Bronchial smooth muscle cell (primary cell): Measurements from ENCODE around the gene MYORG. TPM values are rescaled to one million over a fixed set of nuclear protein-coding genes. Genes with fewer than 3 reads are reported as not detected.

Experiments
- total RNA-seq: library from RNA; depleted of rRNA; stranded (reverse); fragments of >200 nt; gene quantifications from 2 replicates; pipeline ENCODE4 v1.2.1, GENCODE V29; 2014

Gene MYORG
- total RNA-seq, result 0.43 and 0.63 TPM in 2 replicates

DNA sequence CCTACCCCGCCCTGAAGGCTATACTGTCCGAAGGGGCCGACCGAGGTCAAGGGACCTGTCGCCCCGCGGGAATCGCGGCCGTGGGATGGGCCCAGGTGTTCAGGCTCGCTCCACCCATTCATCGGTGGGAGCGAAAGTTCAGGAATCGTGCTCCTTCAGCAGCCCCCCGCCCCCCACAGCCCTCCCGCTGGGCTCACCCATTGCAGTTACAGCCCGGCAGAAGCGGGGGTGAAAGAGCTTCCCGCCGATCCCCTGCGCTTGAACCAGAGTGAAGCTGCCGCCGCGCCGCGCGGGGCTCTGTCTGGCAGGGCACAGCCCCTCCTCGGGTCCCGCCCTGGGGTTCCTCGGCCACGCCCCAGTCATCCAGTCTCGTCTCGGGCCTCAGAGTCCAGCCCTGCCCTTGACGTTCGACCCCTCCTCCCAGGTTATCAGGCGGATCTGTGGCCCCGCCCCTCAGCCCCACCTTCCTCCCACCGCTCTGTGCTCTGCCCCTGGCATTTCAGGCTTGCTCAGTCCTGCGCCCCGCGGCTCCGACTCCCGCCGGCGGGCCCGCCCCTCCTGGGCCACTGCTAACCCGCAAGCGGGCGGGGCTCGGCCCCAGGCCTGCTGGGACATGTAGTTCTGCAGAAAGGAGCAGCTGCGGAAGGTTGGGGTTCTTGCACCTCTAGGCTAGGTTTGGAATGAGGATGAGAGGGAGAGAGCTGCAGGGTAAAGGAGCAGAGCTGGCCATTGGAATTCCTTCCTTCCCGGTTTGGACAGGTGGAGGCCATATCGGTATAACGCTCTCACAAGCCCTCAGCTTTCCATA is at the start of gene MYORG:
TSS of gene MYORG (minus strand) at position 303 of the 808 bp plus-strand sequence. CDS start 3,955 bp downstream, outside the sequence.

DNA sequence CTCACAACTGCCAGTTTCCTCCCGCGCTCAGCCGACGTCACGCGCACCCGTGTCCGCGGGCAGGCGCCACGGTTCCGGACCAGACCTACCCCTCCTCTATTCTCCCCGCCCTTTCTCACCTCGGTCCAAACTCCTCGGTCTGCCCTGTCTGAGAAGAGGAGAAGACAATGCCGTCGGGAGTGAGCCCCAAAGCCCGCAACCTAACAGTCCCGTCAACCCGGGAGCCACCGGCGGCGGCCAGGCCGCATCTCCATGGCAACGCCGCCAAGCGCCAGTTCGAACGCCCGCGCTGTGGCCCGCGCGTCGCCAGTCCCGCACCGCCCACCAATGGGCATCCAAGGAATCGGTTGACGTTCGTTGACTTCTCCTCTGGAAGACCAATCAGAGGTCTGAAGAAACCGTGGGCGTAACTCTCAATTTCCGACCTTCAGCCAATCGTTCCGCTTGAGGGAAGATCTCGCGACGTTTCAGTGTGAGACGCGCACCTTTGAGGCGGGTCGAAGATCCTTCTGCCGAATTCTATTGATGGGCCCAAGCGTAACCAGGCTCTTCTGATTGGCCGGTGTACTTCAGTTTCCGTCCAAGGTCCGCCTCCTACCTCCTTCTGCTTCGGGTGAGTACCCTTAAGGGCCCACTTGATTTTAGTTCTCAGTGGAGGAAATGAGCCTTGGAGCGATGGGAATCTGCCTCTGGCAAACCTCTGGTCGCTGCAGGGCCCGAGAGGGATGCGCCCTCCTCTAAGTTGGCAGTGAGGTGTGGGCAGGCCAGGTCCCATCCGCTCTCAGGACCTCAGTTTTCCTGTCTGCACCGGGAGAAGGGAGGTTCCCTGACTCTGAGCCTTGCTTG is 47.5 kb downstream of the MYORG start, which contains the start of the genes KIF24 and NUDT2:
TSS of gene KIF24 (minus strand) at position 282 of the 846 bp plus-strand sequence. CDS start 17,922 bp downstream, outside the sequence.
TSS of gene NUDT2 (plus strand) at position 583 of the 846 bp plus-strand sequence. CDS start 9,471 bp downstream, outside the sequence.

Other genes starting within 250 kb of the MYORG start
- gene UBAP1, start 197.9 kb downstream of the MYORG start, total RNA-seq, result 17.9 and 23.5 TPM in 2 replicates
- gene KIF24, start 47.6 kb downstream of the MYORG start, total RNA-seq, result 0.17 and 0.63 TPM in 2 replicates
- 51.0 and 55.0 TPM in 2 replicates for gene NUDT2, start 47.3 kb downstream of the MYORG start, total RNA-seq
- gene FAM219A, start 81.7 kb upstream of the MYORG start, total RNA-seq, result 2.8 and 3.5 TPM in 2 replicates
- gene DNAI1, start 81.9 kb upstream of the MYORG start, total RNA-seq, result 0.34 TPM in 1 of 2 replicates, not detected in the other
- gene ENHO, start 146.1 kb upstream of the MYORG start, total RNA-seq, result 0.16 and 0.26 TPM in 2 replicates
- gene CNTFR, start 212.8 kb upstream of the MYORG start, total RNA-seq, result not detected in 2 replicates
- gene RPP25L, start 235.2 kb upstream of the MYORG start, total RNA-seq, result 22.2 and 24.9 TPM in 2 replicates
- gene DCTN3, start 243.6 kb upstream of the MYORG start, total RNA-seq, result 160 and 173 TPM in 2 replicates